SHP77 (cell line): Measurements from ENCODE around the gene PARK7.

ENCODE experiments used
- DNase-seq, 2 experiments: peaks; one replicate each; lab custom pipeline; 2025; lab: John Stamatoyannopoulos, UW

Gene PARK7

GRCh38 chr1:8024329-8024728, 62.8 kb downstream of the PARK7 start:
- no peak for DNase-seq

GRCh38 chr1:8025061-8025670, 63.7 kb downstream of the PARK7 start:
- DNase-seq: no peak

- DNase-seq: no peak
Measured at GRCh38 chr1:8025671-8026144, 64.2 kb downstream of the PARK7 start.

- DNase-seq: peak; percentile 70 to 86
Measured at GRCh38 chr1:8026153-8026975, 64.9 kb downstream of the PARK7 start, which contains the start of gene ERRFI1. Gene ERRFI1, minus strand, starts transcription at chr1:8026309. Its CDS starts 10,690 bp downstream, at chr1:8015619.

- DNase-seq: no peak
Measured at GRCh38 chr1:8026976-8027747, 65.7 kb downstream of the PARK7 start.

GRCh38 chr1:8027748-8028570, 66.4 kb downstream of the PARK7 start:
- DNase-seq: no peak

- no peak for DNase-seq
Measured at GRCh38 chr1:8028571-8028910, 67.0 kb downstream of the PARK7 start.

- DNase-seq: no peak
Measured at GRCh38 chr1:8031176-8031785, 69.8 kb downstream of the PARK7 start.

GRCh38 chr1:8032366-8032910, 70.9 kb downstream of the PARK7 start:
- no peak for DNase-seq

GRCh38 chr1:8033322-8033721, 71.8 kb downstream of the PARK7 start:
- no peak for DNase-seq
